GM12878 (cell line): ENCODE results near the gene RFWD3. TPM values are rescaled to one million over a fixed set of nuclear protein-coding genes. Genes with fewer than 3 reads are reported as not detected.

Experiments
- ATAC-seq: fragments of 200-7000 bp; cut with Tn5 transposase; 3 replicates; pipeline ENCODE4 v1.9.1; 2020; ENCODE audit warnings: mild to moderate bottlenecking, moderate library complexity
- BruUV-seq: library from RNA; stranded (reverse); fragments of 400-500 nt; replicated peaks from 2 replicates; lab custom pipeline; 2021; lab: Mats Ljungman, UMichigan
- CTCF ChIA-PET: fragments of 300-600 bp; sonication (Branson Sonifier 250); formaldehyde crosslinking; extraction: SDS; loops from one replicate; lab custom pipeline; 2021; ENCODE audit warnings: inconsistent platforms; lab: Yijun Ruan, JAX
- POLR2A ChIA-PET: fragments of 350-600 bp; formaldehyde crosslinking; extraction: SDS; loops from one replicate; lab custom pipeline; 2021; ENCODE audit warnings: inconsistent platforms; lab: Charles Lee
- RAD21 ChIA-PET: fragments of 300-600 bp; sonication (Branson Sonifier 250); formaldehyde crosslinking; loops from one replicate; lab custom pipeline; 2023; ENCODE audit warnings: antibody characterized with exemption; ENCODE audit not compliant: unreplicated experiment; lab: Charles Lee
- SMC1A ChIA-PET: fragments of 300-600 bp; sonication (Branson Sonifier 250); formaldehyde crosslinking; loops from one replicate; lab custom pipeline; 2023; ENCODE audit not compliant: unreplicated experiment, uncharacterized antibody; lab: Charles Lee
- DNase-seq: peaks from one replicate; pipeline ENCODE4 v3.0.0-alpha.2; 2011; ENCODE audit warnings: low read depth, low spot score
- FAIRE-seq: peaks from 3 replicates; lab custom pipeline; 2011; peaks lifted over from hg19 to GRCh38; lab: Jason Lieb, UNC
- H2AFZ ChIP-seq: 2 replicates; pipeline ENCODE4 v1.6.0; 2011; ENCODE audit warnings: low read depth, low read length, control low read depth; ENCODE audit not compliant: control insufficient read depth
- H3K27ac ChIP-seq: 2 replicates; pipeline ENCODE4 v1.5.1; 2011; ENCODE audit warnings: control low read depth; ENCODE audit not compliant: control insufficient read depth, insufficient read depth
- H3K27me3 ChIP-seq, 2 experiments: replicated peaks in 1 of 2; 2 replicates each; pipeline versions ENCODE4 v1.6.0 to v1.6.1; 2011; ENCODE audit warnings: low read length in 1 of 2; ENCODE audit not compliant: control insufficient read depth in 2 of 2, insufficient read depth in 2 of 2
- H3K36me3 ChIP-seq, 2 experiments: 2 replicates each; pipeline ENCODE4 v1.5.1; 2011; ENCODE audit warnings: low read length in 1 of 2; ENCODE audit not compliant: control insufficient read depth in 2 of 2, insufficient read depth in 2 of 2
- H3K4me1 ChIP-seq: 2 replicates; pipeline ENCODE4 v1.6.1; 2011; ENCODE audit warnings: mild to moderate bottlenecking, low read length, moderate library complexity, mixed read lengths; ENCODE audit not compliant: control insufficient read depth, insufficient read depth
- H3K4me2 ChIP-seq: 2 replicates; pipeline ENCODE4 v1.6.0; 2011; ENCODE audit warnings: control low read depth; ENCODE audit not compliant: control insufficient read depth, insufficient read depth
- H3K4me3 ChIP-seq: fragments of 200-600 bp; sonication (generic); 2 replicates; pipeline ENCODE4 v1.5.1; 2016
- H3K79me2 ChIP-seq: 2 replicates; pipeline ENCODE4 v1.6.0; 2011; ENCODE audit warnings: low read length; ENCODE audit not compliant: control insufficient read depth, insufficient read depth
- H3K9ac ChIP-seq: 2 replicates; pipeline ENCODE4 v1.8.0; 2011; ENCODE audit warnings: low read length, control low read depth, mixed read lengths; ENCODE audit not compliant: control insufficient read depth, insufficient read depth
- H3K9me3 ChIP-seq: replicated peaks from 3 replicates; pipeline ENCODE4 v1.5.1; 2011; ENCODE audit warnings: mild to moderate bottlenecking, low read length; ENCODE audit not compliant: control insufficient read depth, insufficient read depth
- H4K20me1 ChIP-seq: 2 replicates; pipeline ENCODE4 v1.6.0; 2011; ENCODE audit not compliant: control insufficient read depth, insufficient read depth
- RELA ChIP-seq: fragments of 450-650 bp; IDR thresholded peaks from 2 replicates; pipeline ENCODE4 v1.8.0; 2014; ENCODE audit warnings: borderline replicate concordance; ENCODE audit not compliant: partially characterized antibody
- SIX5 ChIP-seq: IDR thresholded peaks from 2 replicates; pipeline ENCODE4 v1.6.1; 2011; ENCODE audit warnings: mild to moderate bottlenecking, low read depth, low read length, moderate library complexity; ENCODE audit not compliant: severe bottlenecking
- SPI1 ChIP-seq: IDR thresholded peaks from 2 replicates; pipeline ENCODE4 v1.6.1; 2011; ENCODE audit warnings: low read depth, mild to moderate bottlenecking, low read length, moderate library complexity, borderline replicate concordance; ENCODE audit not compliant: insufficient read depth
- WGBS: methylation state at CpG from one replicate; pipeline ENCODE4 v1.1.6; 2016; ENCODE audit warnings: low lambda C conversion rate; ENCODE audit not compliant: insufficient replicate concordance, insufficient coverage; ENCODE audit errors: missing lambda C conversion rate; 5-methylcytosine and 5-hydroxymethylcytosine counted together
- in situ Hi-C: fragments of 300-500 bp; cut with MboI; formaldehyde crosslinking; loops from 9 replicates; pipeline ENCODE4 v1.14.3; 2018; ENCODE audit warnings: mixed read lengths
- intact Hi-C: fragments of 100-400 bp; cut with micrococcal nuclease; formaldehyde crosslinking; loops from one replicate; pipeline ENCODE4 v1.14.2; 2022; ENCODE audit not compliant: unreplicated experiment
- polyA plus RNA-seq, 11 experiments: library from polyadenylated mRNA; depleted of rRNA in 4 of 11; unstranded in 6 of 11; stranded (reverse) in 5 of 11; fragments of >200 nt; fragmentation: Nextera tagmentation in 4 of 11; fragmentation: Illumina TruSeq in 1 of 11; extraction: Ambion mirVana in 4 of 11; extraction: Trizol in 1 of 11; gene quantifications; 1 replicate in 1 of 11; 2 replicates in 10 of 11; pipeline versions ENCODE4 v1.2.1 to v1.2.3, GENCODE V29; 2011 to 2016; ENCODE audit warnings: inconsistent platforms in 2 of 11, missing spikeins in 2 of 11, low read depth in 1 of 11
- total RNA-seq, 4 experiments: library from RNA; depleted of rRNA in 3 of 4; stranded (reverse); fragments of >200 nt in 3 of 4; fragmentation: Illumina TruSeq in 1 of 4; extraction: Trizol in 1 of 4; gene quantifications; 2 replicates each; pipeline versions ENCODE4 v1.2.1 to v1.2.3, GENCODE V29; 2013 to 2021
- TF ChIP-seq, protein P1 (sequence below): fragments of 450-650 bp; IDR thresholded peaks from 2 replicates; pipeline ENCODE4 v1.6.1; 2018; ENCODE audit warnings: mild to moderate bottlenecking, low read depth, moderate library complexity; ENCODE audit not compliant: partially characterized antibody

RFWD3 gene
- total and polyA plus RNA-seq, 10 of the 15 experiments (the other 5 are each of a cell fraction or from before 2014, with no cell fraction given), result 10.7 to 78.5 (median 51.2) TPM

- CTCF ChIA-PET, result interaction anchor here (0.6 to 1.0 kb wide), 2 partner anchors 22 to 455 kb away, joined by 4 read pairs; no protein-coding TSS in a partner anchor
- FAIRE-seq, result no peak
- no peak overlapping the region; the same call in 1 of the 2 replicates for H3K27ac ChIP-seq
- TF ChIP-seq RELA, result no peak
- TF ChIP-seq, protein P1, sequence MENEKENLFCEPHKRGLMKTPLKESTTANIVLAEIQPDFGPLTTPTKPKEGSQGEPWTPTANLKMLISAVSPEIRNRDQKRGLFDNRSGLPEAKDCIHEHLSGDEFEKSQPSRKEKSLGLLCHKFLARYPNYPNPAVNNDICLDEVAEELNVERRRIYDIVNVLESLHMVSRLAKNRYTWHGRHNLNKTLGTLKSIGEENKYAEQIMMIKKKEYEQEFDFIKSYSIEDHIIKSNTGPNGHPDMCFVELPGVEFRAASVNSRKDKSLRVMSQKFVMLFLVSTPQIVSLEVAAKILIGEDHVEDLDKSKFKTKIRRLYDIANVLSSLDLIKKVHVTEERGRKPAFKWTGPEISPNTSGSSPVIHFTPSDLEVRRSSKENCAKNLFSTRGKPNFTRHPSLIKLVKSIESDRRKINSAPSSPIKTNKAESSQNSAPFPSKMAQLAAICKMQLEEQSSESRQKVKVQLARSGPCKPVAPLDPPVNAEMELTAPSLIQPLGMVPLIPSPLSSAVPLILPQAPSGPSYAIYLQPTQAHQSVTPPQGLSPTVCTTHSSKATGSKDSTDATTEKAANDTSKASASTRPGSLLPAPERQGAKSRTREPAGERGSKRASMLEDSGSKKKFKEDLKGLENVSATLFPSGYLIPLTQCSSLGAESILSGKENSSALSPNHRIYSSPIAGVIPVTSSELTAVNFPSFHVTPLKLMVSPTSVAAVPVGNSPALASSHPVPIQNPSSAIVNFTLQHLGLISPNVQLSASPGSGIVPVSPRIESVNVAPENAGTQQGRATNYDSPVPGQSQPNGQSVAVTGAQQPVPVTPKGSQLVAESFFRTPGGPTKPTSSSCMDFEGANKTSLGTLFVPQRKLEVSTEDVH, result no peak
- TF ChIP-seq SPI1, result peak; percentile 73
- TF ChIP-seq SIX5, result no peak
- peaks cover 82% of the 10 kb centered on the region for H3K79me2 ChIP-seq
- H3K9ac ChIP-seq, result peak overlapping the region; percentile 4; the same call in 1 of the 2 replicates
- H3K27me3 ChIP-seq, result no peaks in the 10 kb centered on the region
- RAD21 ChIA-PET, result interaction anchor here (1.5 kb wide), 1 partner anchor 9 kb away, joined by 6 read pairs; the partner anchor contains the start of gene RFWD3
- in situ Hi-C loops, result no loop called here
- no peak overlapping the region for H2AFZ ChIP-seq
- SMC1A ChIA-PET, result interaction anchor here (0.7 to 0.9 kb wide), 2 partner anchors 23 to 49 kb away, joined by 3 read pairs; no protein-coding TSS in a partner anchor
- peak overlapping the region; percentile 54; the same call in 1 of the 2 replicates for H3K4me3 ChIP-seq
- peaks cover 15% of the 10 kb centered on the region; the same call in 1 of the 2 replicates for H3K4me1 ChIP-seq
- no TSS peak for BruUV-seq
- intact Hi-C loops, result no loop called here
- WGBS, result 79% methylated on average over 5 of the region's 5 CpGs
- peaks cover 12% of the 10 kb centered on the region for H4K20me1 ChIP-seq
- H3K9me3 ChIP-seq, result no peaks in the 10 kb centered on the region
- peak; percentile 9; the same call in 1 of the 3 replicates for ATAC-seq
- DNase-seq, result no peak
- peak overlapping the region; percentile 57 for H3K4me2 ChIP-seq
- H3K36me3 ChIP-seq, result peaks cover 12 to 50% of the 10 kb centered on the region in 2 experiments
- POLR2A ChIA-PET, result interaction anchor here (0.7 to 2.1 kb wide), 4 partner anchors 9 to 328 kb away, joined by 3 to 22 read pairs (median 4); partner anchors contain the start of gene RFWD3
These were observed 8.6 kb downstream of the RFWD3 start for GRCh38 chr16:74657870-74658642.
